Activated CD4-positive, alpha-beta T cell treated with anti-CD3 and anti-CD28 coated beads, Interleukin-2, amount 10 ng/mL, durations not matched to agents 7 days and 5 days (primary cell): ENCODE results near the gene DDAH2. TPM values are rescaled to one million over a fixed set of nuclear protein-coding genes. Genes with fewer than 3 reads are reported as not detected.

Source experiments
- CTCF ChIA-PET: fragments of 350-600 bp; sonication (Branson Sonifier 250); formaldehyde crosslinking; loops from one replicate; lab custom pipeline; 2021; ENCODE audit warnings: antibody characterized with exemption; lab: Charles Lee
- POLR2A ChIA-PET: fragments of 350-600 bp; sonication (Branson Sonifier 250); formaldehyde crosslinking; loops from one replicate; lab custom pipeline; 2021; ENCODE audit warnings: antibody characterized with exemption; lab: Charles Lee
- DNase-seq: peaks from one replicate; pipeline ENCODE4 v3.0.0-alpha.2; 2020
- H3K27ac Mint-ChIP-seq: one replicate; pipeline ENCODE4 v1.8.0; 2021; ENCODE audit warnings: mild to moderate bottlenecking, moderate library complexity, mixed read lengths
- H3K27me3 Mint-ChIP-seq: one replicate; pipeline ENCODE4 v1.8.0; 2021; ENCODE audit warnings: mixed read lengths
- H3K36me3 Mint-ChIP-seq: one replicate; pipeline ENCODE4 v1.8.0; 2021; ENCODE audit warnings: low read depth, mixed read lengths
- H3K4me1 Mint-ChIP-seq: one replicate; pipeline ENCODE4 v1.8.0; 2021; ENCODE audit warnings: mixed read lengths
- H3K4me3 Mint-ChIP-seq: one replicate; pipeline ENCODE4 v1.8.0; 2021; ENCODE audit warnings: mild to moderate bottlenecking, moderate library complexity, mixed read lengths
- H3K9me3 Mint-ChIP-seq: one replicate; pipeline ENCODE4 v1.8.0; 2021; ENCODE audit warnings: mixed read lengths
- total RNA-seq, 2 experiments: library from RNA; stranded (reverse); gene quantifications; one replicate each; pipeline ENCODE4 v1.2.3, GENCODE V29; 2021

DDAH2 gene
- total RNA-seq, 2 experiments from 2014 or later, result 13.3 to 15.4 TPM

DNA sequence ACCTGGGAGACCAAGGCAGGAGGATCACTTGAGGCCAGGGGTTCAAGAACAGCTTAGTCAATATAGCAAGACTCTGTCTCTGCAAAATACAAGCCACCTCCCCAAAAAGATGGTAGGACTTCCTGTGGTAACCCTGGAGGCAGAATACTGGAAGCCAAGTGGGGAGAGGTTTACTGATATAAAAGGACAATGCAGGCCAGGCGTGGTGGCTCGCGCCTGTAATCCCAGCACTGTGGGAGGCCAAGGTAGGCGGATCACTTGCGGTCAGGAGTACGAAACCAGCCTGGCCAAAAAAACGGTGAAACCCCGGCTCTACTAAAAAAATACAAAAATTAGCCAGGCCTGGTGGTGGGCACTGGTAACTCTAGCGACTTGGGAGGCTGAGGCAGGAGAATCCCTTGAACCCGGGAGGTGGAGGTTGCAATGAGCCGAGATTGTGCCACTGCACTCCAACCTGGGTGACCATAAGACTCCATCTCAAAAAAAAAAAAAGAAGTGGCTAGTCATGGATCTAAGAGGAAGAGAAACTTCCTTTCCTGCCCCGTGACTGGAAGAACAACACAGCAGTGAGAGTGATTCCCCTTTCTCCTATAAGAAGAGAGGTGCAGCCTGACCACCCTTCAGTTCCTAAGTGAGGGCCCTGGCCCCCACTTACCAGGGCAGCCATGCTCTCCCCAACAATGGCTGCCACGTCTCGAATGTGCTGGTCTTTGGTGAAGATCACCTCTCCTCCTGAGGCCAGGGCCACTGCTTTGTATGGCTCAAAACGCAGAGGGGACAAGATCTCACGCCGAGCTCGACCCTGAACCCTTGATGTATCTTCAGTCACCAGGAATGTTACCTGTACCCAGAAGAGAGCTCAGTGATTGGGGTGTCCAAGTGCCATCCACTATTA lies 39.5 kb upstream of the DDAH2 start:
- CTCF ChIA-PET, result interaction anchor here (0.8 to 3.2 kb wide), 16 partner anchors 10 to 111 kb away, joined by 3 to 30 read pairs (median 8); partner anchors contain the start of genes ABHD16A, CLIC1, DDAH2 and HSPA1B
- Mint-ChIP-seq H3K4me3 (no peak overlapping the region), H3K9me3 (no peaks in the 10 kb centered on the region), H3K27me3 (no peaks in the 10 kb centered on the region), H3K36me3 (peaks cover 6% of the 10 kb centered on the region), H3K27ac (no peak overlapping the region), H3K4me1 (peaks cover 55% of the 10 kb centered on the region)
- POLR2A ChIA-PET, result interaction anchor here (1.2 kb wide), 1 partner anchor 12 kb away, joined by 5 read pairs; no protein-coding TSS in a partner anchor
- DNase-seq, result no peak

DNA sequence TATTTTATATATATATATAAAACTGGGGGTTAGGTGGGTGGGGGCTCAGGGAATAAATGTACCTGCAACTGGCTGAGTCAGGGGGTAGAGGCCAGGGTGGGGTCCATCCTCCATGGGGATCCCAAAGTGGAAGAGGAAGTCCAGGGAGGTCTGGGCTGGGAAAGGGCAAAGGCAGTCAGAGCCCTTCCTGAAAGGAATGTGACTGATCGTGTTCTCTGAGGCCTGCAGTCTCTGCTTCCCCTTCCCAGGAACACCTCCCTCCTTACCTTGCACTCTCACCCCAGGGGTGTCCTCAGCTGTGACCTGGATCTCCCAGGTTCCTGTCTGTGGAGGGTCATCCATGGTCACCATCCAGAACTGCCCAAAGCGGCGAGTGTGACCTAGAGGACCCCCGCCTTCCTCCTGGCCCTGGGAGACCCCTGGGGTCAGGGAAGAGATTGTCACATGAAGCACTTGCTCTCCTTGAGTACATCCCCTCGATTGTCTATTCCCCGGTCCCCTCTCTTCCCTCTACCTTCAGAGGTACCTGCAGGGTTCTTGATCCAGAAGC lies 38.1 kb upstream of the DDAH2 start:
- Mint-ChIP-seq H3K36me3 (peaks cover 8% of the 10 kb centered on the region), H3K4me3 (no peak overlapping the region)
- DNase-seq, result no peak

DNA sequence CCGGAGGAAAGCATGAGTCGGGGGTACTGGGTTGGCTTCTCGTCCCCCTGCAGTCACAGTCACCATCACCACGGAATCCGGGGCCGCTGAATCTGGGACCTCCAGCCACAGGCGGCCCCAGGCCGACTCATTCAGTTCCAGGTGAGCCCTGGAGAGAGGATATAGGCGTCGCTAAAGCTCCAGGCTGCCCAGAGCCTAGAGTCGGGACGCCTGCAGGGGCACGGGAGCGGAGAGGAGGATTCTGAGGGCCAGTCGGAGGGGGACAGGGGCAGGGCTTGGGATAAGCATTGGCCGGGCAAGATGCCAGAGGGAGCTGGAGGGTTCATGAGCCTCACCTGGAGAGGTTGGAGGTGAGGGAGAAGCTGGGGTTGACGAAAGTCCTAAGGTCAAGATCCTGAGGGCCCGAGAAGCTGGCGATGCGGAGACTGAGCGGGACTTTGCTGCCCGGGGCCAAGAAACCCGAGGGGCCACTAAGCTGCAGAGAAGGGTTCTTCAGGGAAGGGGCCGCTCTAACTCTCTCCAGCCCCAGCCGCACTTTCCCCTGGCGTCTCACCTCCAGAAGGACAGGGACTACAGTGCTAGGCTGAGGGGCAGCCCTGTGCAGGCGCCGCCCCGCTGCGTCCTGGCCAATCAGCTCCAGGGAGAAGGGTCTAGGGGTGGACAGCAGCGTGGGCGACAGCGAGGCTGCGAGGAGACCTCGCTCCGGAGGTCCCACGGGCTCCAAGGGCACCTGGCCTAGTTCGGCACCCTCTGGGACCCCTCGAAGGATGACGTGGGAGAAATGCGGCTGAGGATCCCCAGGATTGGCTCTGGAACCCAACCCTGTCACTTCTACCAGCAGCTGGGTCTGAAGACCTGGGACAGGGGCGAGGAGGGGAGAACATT lies 37.1 kb upstream of the DDAH2 start:
- no peaks in the 10 kb centered on the region for H3K27me3 Mint-ChIP-seq
- no peak for DNase-seq
- H3K4me1 Mint-ChIP-seq, result peaks cover 39% of the 10 kb centered on the region
- H3K36me3 Mint-ChIP-seq, result peaks cover 11% of the 10 kb centered on the region
- H3K9me3 Mint-ChIP-seq, result no peaks in the 10 kb centered on the region
- no peak overlapping the region for H3K4me3 Mint-ChIP-seq
- H3K27ac Mint-ChIP-seq, result peak overlapping the region; percentile 13
- CTCF ChIA-PET, result interaction anchor here (0.7 to 1.3 kb wide), 2 partner anchors 9 to 45 kb away, joined by 3 to 7 read pairs; no protein-coding TSS in a partner anchor
- POLR2A ChIA-PET, result no interaction called here

More for the DNA sequence above, 38.1 kb upstream of the DDAH2 start:
- peaks cover 46% of the 10 kb centered on the region for H3K4me1 Mint-ChIP-seq
- no peaks in the 10 kb centered on the region for H3K9me3 Mint-ChIP-seq
- H3K27me3 Mint-ChIP-seq, result no peaks in the 10 kb centered on the region
- ChIA-PET CTCF (interaction anchor here (0.5 kb wide), 1 partner anchor 11 kb away, joined by 4 read pairs; no protein-coding TSS in a partner anchor), POLR2A (no interaction called here)
- H3K27ac Mint-ChIP-seq, result no peak overlapping the region

DNA sequence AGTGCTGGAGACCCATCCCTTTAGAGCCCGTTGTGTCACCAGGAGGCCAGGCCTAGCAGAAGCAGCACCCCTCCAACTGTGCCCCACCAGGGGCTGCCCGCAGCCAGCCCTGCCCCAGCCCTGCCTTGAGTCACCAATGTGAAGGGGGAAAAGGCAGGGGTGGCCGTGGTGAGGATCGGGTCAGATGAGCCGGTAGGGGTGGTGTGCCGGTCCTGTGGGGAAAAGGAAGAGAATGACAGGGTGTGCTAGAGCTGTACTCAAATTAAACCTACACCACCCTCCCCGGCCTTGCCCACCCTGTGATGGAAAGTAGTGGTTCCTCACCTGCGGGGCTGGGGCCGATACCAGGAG lies 36.4 kb upstream of the DDAH2 start:
- H3K9me3 Mint-ChIP-seq, result no peaks in the 10 kb centered on the region
- no peaks in the 10 kb centered on the region for H3K27me3 Mint-ChIP-seq
- ChIA-PET CTCF (interaction anchor here (1.3 kb wide), 1 partner anchor 9 kb away, joined by 7 read pairs; no protein-coding TSS in a partner anchor), POLR2A (no interaction called here)
- no peak overlapping the region for H3K4me3 Mint-ChIP-seq
- DNase-seq, result no peak
- peaks cover 11% of the 10 kb centered on the region for H3K36me3 Mint-ChIP-seq
- peaks cover 33% of the 10 kb centered on the region for H3K4me1 Mint-ChIP-seq
- no peak overlapping the region for H3K27ac Mint-ChIP-seq

DNA sequence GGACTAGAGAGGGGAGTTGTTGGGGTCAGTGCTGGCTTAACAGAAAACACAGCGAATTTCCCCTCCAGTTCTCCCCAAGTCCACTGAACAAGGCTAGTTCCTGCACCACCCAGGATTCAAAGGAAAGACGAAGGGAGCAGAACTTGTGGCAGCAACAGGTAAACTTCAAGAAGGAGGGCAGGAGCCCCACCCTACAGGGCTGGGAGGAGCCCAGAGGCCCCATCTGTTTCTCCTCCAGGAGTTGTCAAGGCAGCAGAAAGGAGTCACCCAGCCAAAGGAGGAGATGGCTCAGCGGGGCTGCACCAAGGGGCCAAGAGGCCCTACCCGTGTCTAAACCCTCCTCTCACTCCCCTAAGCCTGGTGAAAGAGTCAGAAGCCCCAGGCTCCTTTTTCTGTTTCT lies 35.1 kb upstream of the DDAH2 start:
- Mint-ChIP-seq H3K9me3 (no peaks in the 10 kb centered on the region), H3K4me1 (peaks cover 29% of the 10 kb centered on the region), H3K36me3 (peaks cover 16% of the 10 kb centered on the region), H3K4me3 (no peak overlapping the region), H3K27me3 (no peaks in the 10 kb centered on the region), H3K27ac (peak overlapping the region; percentile 76)
- DNase-seq, result no peak
- CTCF ChIA-PET, result no interaction called here
- POLR2A ChIA-PET, result no interaction called here

DNA sequence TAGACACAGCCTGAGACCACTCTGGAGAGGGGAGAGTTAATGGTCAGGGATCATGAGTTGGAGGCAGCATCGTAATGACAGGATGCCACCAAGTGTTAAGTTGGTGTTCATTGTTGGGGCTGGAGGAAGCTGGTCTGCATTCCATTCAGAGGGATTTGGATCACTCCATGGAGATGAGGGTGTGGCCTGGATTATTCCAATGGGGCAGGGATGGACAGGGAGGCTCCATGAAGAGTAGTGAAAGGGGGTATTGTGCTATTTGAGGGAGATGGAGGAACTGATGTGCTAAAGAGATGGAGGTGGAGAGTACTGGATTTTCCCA lies 34.5 kb upstream of the DDAH2 start:
- Mint-ChIP-seq H3K4me3 (no peak overlapping the region), H3K36me3 (peaks cover 21% of the 10 kb centered on the region), H3K27ac (peak overlapping the region; percentile 76), H3K4me1 (peaks cover 26% of the 10 kb centered on the region), H3K9me3 (no peaks in the 10 kb centered on the region), H3K27me3 (no peaks in the 10 kb centered on the region)
- DNase-seq, result no peak
- ChIA-PET CTCF (no interaction called here), POLR2A (no interaction called here)

DNA sequence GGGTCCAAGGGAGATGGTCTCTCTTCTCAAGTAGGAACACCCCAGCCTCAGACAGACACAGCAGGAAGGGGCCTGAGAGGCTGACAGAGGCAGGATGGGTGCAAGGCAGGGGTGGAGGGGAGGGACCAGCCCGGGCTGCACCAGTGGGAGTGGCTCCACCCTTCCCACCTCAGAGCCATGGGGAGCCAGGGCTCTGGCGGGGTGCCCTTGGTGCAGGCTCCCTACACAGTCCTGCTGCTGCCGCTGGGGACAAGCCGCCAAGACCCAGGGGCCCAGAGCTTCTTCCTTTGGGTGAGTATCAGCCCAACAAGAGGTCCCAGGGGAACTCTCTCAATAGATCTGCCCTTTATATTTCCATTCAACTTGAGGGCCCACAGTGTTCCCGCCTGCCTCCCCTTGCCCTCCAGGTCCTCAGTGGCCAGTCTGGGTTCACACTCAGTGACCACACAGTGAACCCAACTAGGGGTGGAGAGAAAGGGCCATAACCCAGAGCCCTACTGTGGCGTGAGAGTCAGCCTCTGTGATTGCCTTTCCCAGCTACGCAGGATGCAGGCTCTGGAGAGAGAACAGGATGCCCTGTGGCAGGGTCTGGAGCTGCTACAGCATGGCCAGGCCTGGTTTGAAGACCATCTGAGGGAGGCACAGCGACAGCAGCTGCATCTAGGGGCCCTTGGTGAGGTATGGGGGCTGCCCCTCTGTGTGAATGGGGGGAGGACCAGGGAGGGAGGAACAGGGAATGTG lies 33.9 kb upstream of the DDAH2 start:
- DNase-seq, result no peak
- ChIA-PET POLR2A (no interaction called here), CTCF (interaction anchor here (0.6 kb wide), 1 partner anchor 9 kb away, joined by 4 read pairs; no protein-coding TSS in a partner anchor)
- Mint-ChIP-seq H3K4me3 (no peak overlapping the region), H3K27me3 (no peaks in the 10 kb centered on the region), H3K4me1 (peaks cover 21% of the 10 kb centered on the region), H3K9me3 (no peaks in the 10 kb centered on the region), H3K36me3 (peaks cover 21% of the 10 kb centered on the region), H3K27ac (peak overlapping the region; percentile 76)

DNA sequence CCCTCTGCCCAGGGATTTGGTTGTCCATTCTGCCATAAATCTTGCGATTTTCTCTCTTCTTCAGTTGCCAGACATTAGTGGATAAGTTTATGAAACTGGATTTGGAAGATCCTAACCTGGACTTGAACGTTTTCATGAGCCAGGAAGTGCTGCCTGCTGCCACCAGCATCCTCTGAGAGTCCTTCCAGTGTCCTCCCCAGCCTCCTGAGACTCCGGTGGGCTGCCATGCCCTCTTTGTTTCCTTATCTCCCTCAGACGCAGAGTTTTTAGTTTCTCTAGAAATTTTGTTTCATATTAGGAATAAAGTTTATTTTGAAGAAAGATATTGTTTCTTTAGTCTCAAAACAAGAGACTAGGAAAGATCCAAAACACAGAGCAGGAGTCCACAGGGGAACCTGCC lies 33.3 kb upstream of the DDAH2 start, which contains the start of gene SAPCD1:
TSS of gene SAPCD1 (plus strand) at position 301 of the 400 bp plus-strand sequence. CDS start 399 bp downstream, outside the sequence.
- no peak for DNase-seq
- H3K27me3 Mint-ChIP-seq, result no peaks in the 10 kb centered on the region
- no peaks in the 10 kb centered on the region for H3K9me3 Mint-ChIP-seq
- peaks cover 18% of the 10 kb centered on the region for H3K4me1 Mint-ChIP-seq
- POLR2A ChIA-PET, result no interaction called here
- H3K36me3 Mint-ChIP-seq, result peaks cover 20% of the 10 kb centered on the region
- CTCF ChIA-PET, result interaction anchor here (1.4 kb wide), 1 partner anchor 23 kb away, joined by 5 read pairs; the partner anchor contains the start of gene MSH5
- H3K27ac Mint-ChIP-seq, result peak within 1 kb of the TSS; percentile 76
- H3K4me3 Mint-ChIP-seq, result no peak within 1 kb of the TSS

DNA sequence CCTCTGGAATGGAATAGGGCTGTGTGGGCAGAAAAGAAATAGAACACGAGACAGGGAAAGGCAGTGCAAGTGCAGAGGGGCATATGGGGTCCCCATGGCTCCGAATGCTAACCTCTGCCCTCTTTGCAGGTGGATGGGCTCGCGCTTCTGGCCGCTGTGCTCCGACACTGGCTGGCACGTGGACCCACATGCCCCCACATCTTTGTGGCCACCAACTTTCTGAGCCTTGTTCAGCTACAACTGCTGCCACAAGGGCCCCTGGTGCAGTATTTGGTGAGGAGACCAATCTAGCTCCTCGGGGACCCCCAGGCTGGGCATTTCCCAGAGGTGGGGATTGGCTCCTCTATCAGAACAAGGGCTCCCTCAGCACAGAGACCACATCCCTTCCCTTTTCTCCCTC lies 32.2 kb upstream of the DDAH2 start:
- POLR2A ChIA-PET, result no interaction called here
- H3K27ac Mint-ChIP-seq, result no peak overlapping the region
- no peaks in the 10 kb centered on the region for H3K9me3 Mint-ChIP-seq
- no peak overlapping the region for H3K4me3 Mint-ChIP-seq
- DNase-seq, result no peak
- H3K27me3 Mint-ChIP-seq, result no peaks in the 10 kb centered on the region
- peaks cover 18% of the 10 kb centered on the region for H3K4me1 Mint-ChIP-seq
- H3K36me3 Mint-ChIP-seq, result peaks cover 20% of the 10 kb centered on the region
- CTCF ChIA-PET, result interaction anchor here (1.4 kb wide), 1 partner anchor 22 kb away, joined by 5 read pairs; the partner anchor contains the start of gene MSH5

DNA sequence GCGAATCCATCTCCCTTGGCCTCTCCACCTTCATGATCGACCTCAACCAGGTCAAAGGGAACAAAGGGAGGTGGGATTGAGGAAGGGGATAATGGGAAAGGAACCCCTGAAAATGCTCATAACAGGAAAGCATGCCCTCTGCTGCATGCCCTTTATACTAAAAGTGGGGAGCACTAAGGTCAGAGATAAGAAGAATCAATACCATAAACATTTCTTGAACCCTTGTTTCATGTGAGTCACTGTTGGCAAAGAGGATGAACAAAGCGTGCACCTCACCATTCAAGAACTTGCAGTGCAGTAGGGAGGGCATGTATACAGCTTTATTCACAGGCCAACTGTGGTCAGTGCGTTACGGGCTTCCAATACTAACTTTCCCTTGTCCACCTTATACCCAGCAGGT lies 31.7 kb upstream of the DDAH2 start:
- H3K27ac Mint-ChIP-seq, result no peak overlapping the region
- no peaks in the 10 kb centered on the region for H3K9me3 Mint-ChIP-seq
- ChIA-PET POLR2A (no interaction called here), CTCF (interaction anchor here (1.4 to 5.1 kb wide), 3 partner anchors 9 to 21 kb away, joined by 4 to 30 read pairs (median 5); partner anchors contain the start of gene MSH5)
- peaks cover 20% of the 10 kb centered on the region for H3K36me3 Mint-ChIP-seq
- H3K4me1 Mint-ChIP-seq, result peaks cover 18% of the 10 kb centered on the region
- no peak overlapping the region for H3K4me3 Mint-ChIP-seq
- H3K27me3 Mint-ChIP-seq, result no peaks in the 10 kb centered on the region
- no peak for DNase-seq

DNA sequence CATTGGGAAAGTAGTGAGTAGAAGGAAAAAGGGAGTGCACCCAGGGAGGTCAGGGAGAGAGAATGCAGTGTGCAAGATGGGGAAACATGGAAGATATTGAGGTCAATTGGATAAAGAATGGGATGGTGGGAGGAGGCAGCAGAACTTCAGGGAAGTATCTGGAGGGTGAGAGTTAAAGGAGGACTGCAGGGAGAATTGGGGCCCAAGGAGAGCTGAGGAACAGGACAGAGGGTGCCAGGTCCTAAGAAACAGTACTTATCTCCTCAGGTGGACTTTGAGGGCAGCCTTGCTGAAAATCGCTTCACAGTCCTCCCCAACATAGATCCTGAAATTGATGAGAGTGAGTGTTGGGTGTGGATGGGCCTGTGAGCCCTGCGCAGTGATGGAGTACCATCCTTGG lies 29.2 kb upstream of the DDAH2 start:
- POLR2A ChIA-PET, result no interaction called here
- Mint-ChIP-seq H3K4me3 (no peak overlapping the region), H3K27me3 (no peaks in the 10 kb centered on the region), H3K4me1 (peaks cover 8% of the 10 kb centered on the region), H3K9me3 (no peaks in the 10 kb centered on the region), H3K36me3 (peaks cover 14% of the 10 kb centered on the region), H3K27ac (no peak overlapping the region)
- CTCF ChIA-PET, result interaction anchor here (5.1 kb wide), 1 partner anchor 11 kb away, joined by 30 read pairs; no protein-coding TSS in a partner anchor
- DNase-seq, result no peak
